Adrenal gland (tissue), 12 donors: ENCODE measurements around the gene SNX24. TPM values are rescaled to one million over a fixed set of nuclear protein-coding genes. Genes with fewer than 3 reads are reported as not detected.

Experiments used
- DNase-seq, 7 donors: peaks; one replicate each; pipeline ENCODE4 v3.0.0-alpha.2; 2019 to 2020
- H3K27ac ChIP-seq, 5 donors: fragments of 200-600 bp; sonication (generic) in 4 of 5; 1 replicate in 3 of 5; 2 replicates in 2 of 5; pipeline versions ENCODE4 v1.5.1 to v1.8.0; 2016 to 2020; ENCODE audit warnings: mild to moderate bottlenecking in 1 of 5
- H3K27me3 ChIP-seq: fragments of 200-600 bp; 2 replicates; pipeline ENCODE4 v1.8.0; 2021
- H3K36me3 ChIP-seq, 2 donors: fragments of 200-600 bp; replicated peaks in 1 of 2; 1 replicate in 1 of 2; 2 replicates in 1 of 2; pipeline versions ENCODE4 v1.5.1 to v1.8.0; 2018 to 2022
- H3K4me1 ChIP-seq, 2 donors: fragments of 200-600 bp; replicated peaks in 1 of 2; 1 replicate in 1 of 2; 2 replicates in 1 of 2; pipeline versions ENCODE4 v1.5.1 to v1.8.0; 2018 to 2021
- H3K4me3 ChIP-seq, 4 donors: fragments of 200-600 bp; sonication (generic) in 3 of 4; one replicate each; pipeline ENCODE4 v1.5.1; 2016 to 2018
- H3K9me3 ChIP-seq, 3 donors: fragments of 200-600 bp; sonication (generic) in 1 of 3; replicated peaks in 1 of 3; 1 replicate in 2 of 3; 2 replicates in 1 of 3; pipeline versions ENCODE4 v1.5.1 to v1.8.0; 2016 to 2021
- POLR2A ChIP-seq, 2 donors: fragments of 450-650 bp; IDR thresholded peaks; one replicate each; pipeline ENCODE4 v1.6.1; 2017; ENCODE audit warnings: antibody characterized with exemption in 2 of 2, mild to moderate bottlenecking in 2 of 2, moderate library complexity in 1 of 2
- WGBS, 4 donors: extraction: QIAGEN DNeasy Blood & Tissue Kit in 2 of 4; methylation state at CpG; one replicate each; pipeline versions ENCODE4 v1.1.5 to v1.1.7; 2013 to 2017; 5-methylcytosine and 5-hydroxymethylcytosine counted together
- intact Hi-C, 2 donors: fragments of 100-400 bp; cut with DNase I; formaldehyde crosslinking; loops; one replicate each; pipeline versions ENCODE4 v1.14.1 to v1.15.0; 2022 to 2023
- polyA plus RNA-seq, 3 donors: library from polyadenylated mRNA; stranded (reverse); fragments of 200-250 nt in 2 of 3; fragments of 350-450 nt in 1 of 3; fragmentation: Illumina TruSeq in 1 of 3; extraction: RNeasy Lipid Tissue Mini Kit (QIAGEN cat#74804) in 1 of 3; gene quantifications; one replicate each; pipeline ENCODE4 v1.2.3, GENCODE V29; 2013 to 2014
- total RNA-seq, 9 donors: library from RNA; depleted of rRNA in 4 of 9; stranded (reverse); fragments of >200 nt in 4 of 9; fragments of 120-200 nt in 1 of 9; fragmentation: NEBNext Ultra II Directional in 1 of 9; extraction: Animal tissue kit (Norgen Biotek cat#: 25700) in 1 of 9; gene quantifications; one replicate each; pipeline versions ENCODE4 v1.1.0 to v1.2.4, GENCODE V29; 2013 to 2023
- TF ChIP-seq, protein P1 (sequence below), 6 experiments: fragments of 450-650 bp in 4 of 6; fragments of 200-600 bp in 2 of 6; sonication (generic) in 1 of 6; IDR thresholded peaks; 1 replicate in 5 of 6; 2 replicates in 1 of 6; pipeline versions ENCODE4 v1.5.1 to v1.8.0; 2016 to 2021; ENCODE audit warnings: antibody characterized with exemption in 6 of 6, mild to moderate bottlenecking in 2 of 6, moderate library complexity in 1 of 6
- donor health status: healthy with polysubstance abuse.
- donor health status: Bipolar disorder and iron deficiency.
- donor health status: DM: yes; HTN: yes; CAD: no.
- donor health status: DM: no; HTN: no; CAD: no.
- donor health status: DM: no; HTN: no; CAD: no.
- donor health status: DM: yes; HTN: yes; CAD: no.

The SNX24 gene
- total and polyA plus RNA-seq, 12 donors, result 5.0 to 28.2 (median 13.9) TPM

DNA sequence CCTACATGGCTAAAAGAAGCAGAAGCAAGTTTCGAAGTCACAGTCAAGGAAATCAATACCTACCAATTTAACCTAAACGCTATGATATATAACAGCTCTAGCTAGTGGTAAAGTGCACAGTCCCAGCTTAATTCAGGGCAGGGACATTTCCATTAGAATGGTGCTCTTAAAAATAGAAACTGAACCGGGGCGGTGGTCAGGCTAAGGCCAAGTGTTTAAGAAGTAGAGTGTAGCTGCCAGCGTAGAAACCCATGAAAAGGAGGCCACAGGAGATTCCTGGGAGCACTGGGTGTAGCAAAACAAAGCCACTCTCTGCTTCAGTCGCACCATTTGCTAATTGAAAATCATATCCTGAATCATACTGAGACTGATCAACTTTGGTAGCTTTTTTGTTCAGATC lies 162.3 kb downstream of the SNX24 start:
- no peaks in the 10 kb centered on the region for H3K36me3 ChIP-seq
- H3K4me3 ChIP-seq, result no peak overlapping the region
- no peak overlapping the region for H3K27ac ChIP-seq
- no peak for TF ChIP-seq POLR2A (IDR thresholded peaks at IDR 0.05)
- TF ChIP-seq, protein P1, sequence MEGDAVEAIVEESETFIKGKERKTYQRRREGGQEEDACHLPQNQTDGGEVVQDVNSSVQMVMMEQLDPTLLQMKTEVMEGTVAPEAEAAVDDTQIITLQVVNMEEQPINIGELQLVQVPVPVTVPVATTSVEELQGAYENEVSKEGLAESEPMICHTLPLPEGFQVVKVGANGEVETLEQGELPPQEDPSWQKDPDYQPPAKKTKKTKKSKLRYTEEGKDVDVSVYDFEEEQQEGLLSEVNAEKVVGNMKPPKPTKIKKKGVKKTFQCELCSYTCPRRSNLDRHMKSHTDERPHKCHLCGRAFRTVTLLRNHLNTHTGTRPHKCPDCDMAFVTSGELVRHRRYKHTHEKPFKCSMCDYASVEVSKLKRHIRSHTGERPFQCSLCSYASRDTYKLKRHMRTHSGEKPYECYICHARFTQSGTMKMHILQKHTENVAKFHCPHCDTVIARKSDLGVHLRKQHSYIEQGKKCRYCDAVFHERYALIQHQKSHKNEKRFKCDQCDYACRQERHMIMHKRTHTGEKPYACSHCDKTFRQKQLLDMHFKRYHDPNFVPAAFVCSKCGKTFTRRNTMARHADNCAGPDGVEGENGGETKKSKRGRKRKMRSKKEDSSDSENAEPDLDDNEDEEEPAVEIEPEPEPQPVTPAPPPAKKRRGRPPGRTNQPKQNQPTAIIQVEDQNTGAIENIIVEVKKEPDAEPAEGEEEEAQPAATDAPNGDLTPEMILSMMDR (IDR thresholded peaks at IDR 0.05), result no peak
- WGBS, 4 donors, result 91 to 97% (median 95%) methylated on average over 6 of the region's 6 CpGs
- no peaks in the 10 kb centered on the region for H3K27me3 ChIP-seq
- DNase-seq, result no peak
- no peaks in the 10 kb centered on the region for H3K9me3 ChIP-seq
- intact Hi-C loops, result no loop called here
- H3K4me1 ChIP-seq, result no peaks in the 10 kb centered on the region

DNA sequence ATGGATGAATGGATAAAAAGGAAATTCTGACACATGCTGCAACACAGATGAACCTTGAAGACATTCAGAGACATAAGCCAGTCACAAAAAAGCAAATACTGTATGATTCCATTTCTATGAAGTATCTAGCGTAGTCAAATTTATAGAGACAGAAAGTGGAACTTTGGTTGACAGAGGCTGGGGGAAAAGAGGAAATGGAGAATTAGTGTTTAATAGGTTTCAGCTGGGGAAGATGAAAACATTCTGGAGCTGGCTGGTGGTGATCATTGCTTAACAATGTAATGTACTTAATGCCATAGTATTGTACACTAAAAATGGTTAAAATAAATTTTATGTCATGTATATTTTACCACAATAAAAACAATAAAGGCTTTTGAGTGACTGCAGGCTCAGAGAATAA lies 166.9 kb downstream of the SNX24 start:
- Histone ChIP-seq H3K36me3 (no peaks in the 10 kb centered on the region), H3K4me3 (no peak overlapping the region), H3K9me3 (no peaks in the 10 kb centered on the region), H3K27ac (no peak overlapping the region), H3K27me3 (no peaks in the 10 kb centered on the region), H3K4me1 (no peaks in the 10 kb centered on the region)
- TF ChIP-seq, protein P1 (IDR thresholded peaks at IDR 0.05), result no peak
- no peak for TF ChIP-seq POLR2A (IDR thresholded peaks at IDR 0.05)
- intact Hi-C loops, result no loop called here
- DNase-seq, result no peak
- WGBS, 4 donors, result 85 to 95% (median 91%) methylated on average over 1 of the region's 1 CpG

DNA sequence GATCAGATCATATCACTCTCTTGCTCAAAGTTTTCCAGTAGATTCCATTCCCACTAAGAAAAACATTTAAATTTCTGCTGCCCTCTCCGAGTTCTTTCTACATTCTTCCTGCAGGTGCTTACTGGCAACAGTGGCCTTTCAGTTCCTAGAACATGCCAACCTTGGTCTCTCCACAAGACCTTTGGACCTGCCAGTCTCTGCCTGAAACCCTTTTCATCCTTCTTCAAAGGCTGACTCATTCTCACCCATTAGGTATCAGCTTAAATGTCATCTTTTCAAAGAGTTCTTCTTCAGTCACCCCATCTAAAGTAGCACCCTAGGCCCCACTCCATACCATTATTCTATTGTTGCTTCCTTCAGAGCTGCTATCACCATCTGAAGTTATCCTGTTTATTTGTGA lies 169.3 kb downstream of the SNX24 start:
- Histone ChIP-seq H3K27me3 (no peaks in the 10 kb centered on the region), H3K4me1 (no peaks in the 10 kb centered on the region), H3K36me3 (no peaks in the 10 kb centered on the region), H3K4me3 (no peak overlapping the region), H3K27ac (no peak overlapping the region), H3K9me3 (no peaks in the 10 kb centered on the region)
- intact Hi-C loops, result no loop called here
- TF ChIP-seq, protein P1 (IDR thresholded peaks at IDR 0.05), result no peak
- TF ChIP-seq POLR2A (IDR thresholded peaks at IDR 0.05), result no peak
- no peak for DNase-seq
- 85 to 92% (median 87%) methylated on average over 1 of the region's 1 CpG for WGBS, 4 donors

DNA sequence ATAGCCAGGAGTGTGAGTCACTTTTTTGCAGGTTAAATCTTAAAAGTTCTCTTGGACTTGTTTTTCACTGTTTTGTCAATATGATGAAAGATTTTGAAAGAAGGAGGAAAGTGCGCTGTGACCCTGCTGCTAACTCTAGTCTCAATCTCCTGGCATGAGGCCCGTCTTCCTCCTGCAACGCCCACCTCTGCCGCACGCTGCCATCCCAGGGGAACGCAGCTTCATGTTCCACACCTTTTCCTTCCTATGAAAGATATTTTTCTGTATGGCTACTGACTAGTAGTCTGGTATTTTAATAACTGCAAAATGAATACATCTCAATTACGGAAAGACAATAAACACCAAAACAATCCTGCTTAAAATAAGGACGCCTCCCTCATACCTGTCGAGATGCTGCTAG lies 182.8 kb downstream of the SNX24 start:
- no peaks in the 10 kb centered on the region for H3K9me3 ChIP-seq
- H3K27ac ChIP-seq, result no peak overlapping the region
- H3K4me3 ChIP-seq, result no peak overlapping the region
- H3K27me3 ChIP-seq, result no peaks in the 10 kb centered on the region
- no peaks in the 10 kb centered on the region for H3K4me1 ChIP-seq
- WGBS, 4 donors, result 76 to 85% (median 81%) methylated on average over 9 of the region's 9 CpGs
- no peak for TF ChIP-seq POLR2A (IDR thresholded peaks at IDR 0.05)
- TF ChIP-seq, protein P1 (IDR thresholded peaks at IDR 0.05), result no peak
- no peak for DNase-seq
- peaks cover 0 to 7% of the 10 kb centered on the region in 2 donors for H3K36me3 ChIP-seq
- intact Hi-C loops, result no loop called here
